ENCODE results near the gene ADORA1. TPM values are rescaled to one million over a fixed set of nuclear protein-coding genes. Genes with fewer than 3 reads are reported as not detected.

Gene ADORA1
- total and polyA plus RNA-seq, 2 donors (not counting 3 experiments of a cell fraction or from before 2014, with no cell fraction given): 0.15 TPM; not detected in 1

DNA sequence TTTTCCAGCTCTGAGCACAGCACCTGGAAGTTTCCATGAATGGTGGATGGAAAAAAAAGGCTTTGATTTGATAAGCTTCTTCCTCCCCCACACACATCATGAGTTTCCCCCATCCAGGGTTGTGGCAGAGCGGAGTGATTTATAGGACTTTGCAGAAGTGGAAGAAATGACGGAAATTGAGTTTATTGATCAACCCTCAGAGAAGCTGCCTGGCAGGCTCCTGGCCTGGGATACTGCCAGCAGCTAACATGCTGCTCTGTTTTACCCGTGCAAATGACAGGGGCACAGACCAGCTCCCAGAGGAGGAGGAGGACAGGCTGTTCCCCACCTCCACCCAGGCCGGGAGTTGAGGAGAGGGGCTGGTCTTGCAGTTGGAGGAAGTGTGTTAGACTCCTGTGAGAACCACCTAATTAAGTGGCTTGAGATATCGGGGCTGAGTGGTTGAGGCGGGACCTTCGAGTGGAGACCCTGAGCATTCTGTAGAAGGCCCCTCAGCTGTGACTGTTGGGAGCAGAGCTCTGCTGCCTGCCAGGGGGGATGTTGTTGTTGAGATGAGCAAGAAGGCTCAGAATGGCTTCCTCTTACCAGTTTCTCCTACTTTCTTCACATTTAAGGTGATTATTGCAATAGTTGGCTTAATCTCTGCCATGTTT is 21.8 kb downstream of the ADORA1 start:
- ChIA-PET CTCF (interaction anchor here (1.2 to 1.7 kb wide), 4 partner anchors 11 to 67 kb away, joined by 3 to 7 read pairs (median 4); no protein-coding TSS in a partner anchor), POLR2A (no interaction called here)
- FAIRE-seq (no peak), DNase-seq (ENCODE audit: low read depth, low spot score) (peak; percentile 12)
- dilution Hi-C loops (cut with MboI; ENCODE audit: extremely low pct_ligation_motif_present, low sequenced_read_pairs): no loop called here
- H3K79me2 ChIP-seq (ENCODE audit: control insufficient read depth, insufficient read depth, low read length): no peaks in the 10 kb centered on the region
- no peak overlapping the region for H3K9ac ChIP-seq (replicated peaks; ENCODE audit: extremely low read depth, insufficient read depth, low read length)
- TF ChIP-seq FOS (IDR thresholded peaks at IDR 0.05; ENCODE audit: borderline replicate concordance, insufficient read depth, low read length) (no peak), CTCF (IDR thresholded peaks at IDR 0.05; ENCODE audit: extremely low read depth in 1 of 2, insufficient read depth in 1 of 2, low read depth in 1 of 2, low read length in 2 of 2) (no peak), POLR2AphosphoS5 (IDR thresholded peaks at IDR 0.05; ENCODE audit: insufficient read depth, low read depth, low read length) (no peak), GATA2 (IDR thresholded peaks at IDR 0.05; ENCODE audit: insufficient read depth, insufficient read length, low read depth, low read length) (no peak), JUN (IDR thresholded peaks at IDR 0.05; ENCODE audit: borderline replicate concordance, insufficient read depth, insufficient read length, low read depth) (no peak), POLR2A (IDR thresholded peaks at IDR 0.05; ENCODE audit: low read depth, low read length) (no peak), MAX (IDR thresholded peaks at IDR 0.05; ENCODE audit: insufficient read depth, insufficient read length) (no peak), EZH2 (IDR thresholded peaks at IDR 0.05; ENCODE audit: borderline replicate concordance, low read depth, low read length, severe bottlenecking) (no peak), MYC (IDR thresholded peaks at IDR 0.05; ENCODE audit: low read depth, low read length) (no peak)
- intact Hi-C loops (cut with micrococcal nuclease): no loop called here
- H3K9me1 ChIP-seq (replicated peaks; ENCODE audit: control insufficient read depth, extremely low read depth, insufficient read depth, low read length): no peaks in the 10 kb centered on the region
- no peak overlapping the region for H3K27ac ChIP-seq (ENCODE audit: insufficient read depth, low read depth, low read length)
- H4K20me1 ChIP-seq (replicated peaks; ENCODE audit: control insufficient read depth, extremely low read depth, insufficient read depth, low read length): no peaks in the 10 kb centered on the region
- no peak overlapping the region for H3K4me2 ChIP-seq (ENCODE audit: insufficient read depth, low read length)
- H3K9me3 ChIP-seq (replicated peaks; ENCODE audit: control insufficient read depth, insufficient read depth, low read length): no peaks in the 10 kb centered on the region
- no TSS peak for BruUV-seq (replicated peaks)
- H3K27me3 ChIP-seq (ENCODE audit: control insufficient read depth in 2 of 2, insufficient read depth in 2 of 2, low read length in 2 of 2): peaks cover 0 to 15% of the 10 kb centered on the region in 2 experiments
- no peak overlapping the region for H3K4me3 ChIP-seq (replicated peaks in 1 of 3; ENCODE audit: insufficient read depth in 1 of 3, low read depth in 1 of 3, low read length in 3 of 3)
- no peaks in the 10 kb centered on the region for H3K36me3 ChIP-seq (ENCODE audit: control insufficient read depth in 2 of 2, extremely low read depth in 1 of 2, insufficient read depth in 2 of 2, low read length in 2 of 2)
- no peak overlapping the region for H2AFZ ChIP-seq (ENCODE audit: low read depth, low read length)
- H3K4me1 ChIP-seq (ENCODE audit: control insufficient read depth, extremely low read depth, insufficient read depth, low read length): peaks cover 24% of the 10 kb centered on the region
